Keratinocyte (primary cell): ENCODE measurements around the gene FCRLB.

Experiments used
- EZH2 ChIP-seq: IDR thresholded peaks from one replicate; pipeline ENCODE4 v1.6.1; 2012; ENCODE audit warnings: inconsistent platforms, mild to moderate bottlenecking, low read length, moderate library complexity
- TF ChIP-seq, protein P1 (sequence below), 3 experiments: IDR thresholded peaks in 1 of 3; conservative IDR thresholded peaks in 1 of 3; optimal IDR thresholded peaks in 1 of 3; 2 replicates in 2 of 3; 3 replicates in 1 of 3; pipeline versions ENCODE3 to v1.5.1; 2011; ENCODE audit warnings: low read length in 3 of 3, mild to moderate bottlenecking in 3 of 3, moderate library complexity in 2 of 3, control low read depth in 1 of 3, inconsistent platforms in 1 of 3; ENCODE audit not compliant: insufficient read depth in 2 of 3; ENCODE audit errors: extremely low read depth in 1 of 3

DNA sequence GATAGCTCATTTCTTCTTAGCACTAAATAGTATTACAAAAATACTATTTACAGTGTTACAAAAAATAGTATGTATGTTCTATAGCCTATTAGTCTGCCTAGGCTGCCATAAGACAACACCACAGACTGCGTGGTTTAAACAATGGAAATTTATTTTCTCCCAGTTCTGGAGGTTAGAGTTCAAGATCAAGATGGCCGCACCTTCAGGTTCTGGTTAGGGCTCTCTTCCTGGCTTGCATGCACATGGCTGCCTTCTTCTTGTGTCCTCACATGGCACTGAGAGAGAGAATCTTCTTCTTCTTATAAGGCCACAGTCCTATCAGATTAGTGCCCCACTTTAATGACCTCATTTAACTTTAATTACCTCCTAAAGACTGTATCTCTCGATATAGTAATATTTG lies 48.9 kb downstream of the FCRLB start:
- TF ChIP-seq, protein P1, sequence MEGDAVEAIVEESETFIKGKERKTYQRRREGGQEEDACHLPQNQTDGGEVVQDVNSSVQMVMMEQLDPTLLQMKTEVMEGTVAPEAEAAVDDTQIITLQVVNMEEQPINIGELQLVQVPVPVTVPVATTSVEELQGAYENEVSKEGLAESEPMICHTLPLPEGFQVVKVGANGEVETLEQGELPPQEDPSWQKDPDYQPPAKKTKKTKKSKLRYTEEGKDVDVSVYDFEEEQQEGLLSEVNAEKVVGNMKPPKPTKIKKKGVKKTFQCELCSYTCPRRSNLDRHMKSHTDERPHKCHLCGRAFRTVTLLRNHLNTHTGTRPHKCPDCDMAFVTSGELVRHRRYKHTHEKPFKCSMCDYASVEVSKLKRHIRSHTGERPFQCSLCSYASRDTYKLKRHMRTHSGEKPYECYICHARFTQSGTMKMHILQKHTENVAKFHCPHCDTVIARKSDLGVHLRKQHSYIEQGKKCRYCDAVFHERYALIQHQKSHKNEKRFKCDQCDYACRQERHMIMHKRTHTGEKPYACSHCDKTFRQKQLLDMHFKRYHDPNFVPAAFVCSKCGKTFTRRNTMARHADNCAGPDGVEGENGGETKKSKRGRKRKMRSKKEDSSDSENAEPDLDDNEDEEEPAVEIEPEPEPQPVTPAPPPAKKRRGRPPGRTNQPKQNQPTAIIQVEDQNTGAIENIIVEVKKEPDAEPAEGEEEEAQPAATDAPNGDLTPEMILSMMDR (optimal IDR thresholded peaks at IDR 0.05 in 1 of 3, IDR thresholded peaks at IDR 0.05 in 1 of 3, conservative IDR thresholded peaks at IDR 0.05 in 1 of 3; ENCODE audit: extremely low read depth in 1 of 3, insufficient read depth in 2 of 3, low read length in 3 of 3): no peak
- no peak for TF ChIP-seq EZH2
